Stimulated activated CD8-positive, alpha-beta memory T cell treated with anti-CD3 and anti-CD28 coated beads, Interleukin-7, amount 100 ng/mL, for 24 hours (primary cell): ENCODE results near the gene SNX32.
"Not testable (repeated sequence)": the region's sequence is repeated elsewhere in the genome, so short reads cannot be mapped to it uniquely, and the experiment has no call there.

Source experiments
- DNase-seq: peaks from one replicate; pipeline ENCODE4 v3.0.0-alpha.2; 2020; ENCODE audit warnings: low read depth

SNX32 gene

GRCh38 chr11:65829459-65829858 is 4.3 kb upstream of the SNX32 start:
- DNase-seq: no peak

- not testable (repeated sequence) for DNase-seq
Measured at GRCh38 chr11:65832231-65832630, 1.5 kb upstream of the SNX32 start.

GRCh38 chr11:65834202-65834601 is 439 bp downstream of the SNX32 start:
- no peak for DNase-seq

- DNase-seq: no peak
Measured at GRCh38 chr11:65842144-65842543, 8.4 kb downstream of the SNX32 start.

GRCh38 chr11:65843811-65844210 is 10.0 kb downstream of the SNX32 start:
- no peak for DNase-seq

GRCh38 chr11:65844231-65844872 is 10.6 kb downstream of the SNX32 start:
- no peak for DNase-seq

- no peak for DNase-seq
Measured at GRCh38 chr11:65847746-65848145, 14.0 kb downstream of the SNX32 start.

- not testable (repeated sequence) for DNase-seq
Measured at GRCh38 chr11:65848693-65849092, 14.9 kb downstream of the SNX32 start.

- DNase-seq: no peak
Measured at GRCh38 chr11:65849366-65849765, 15.6 kb downstream of the SNX32 start.

GRCh38 chr11:65849771-65850216 is 16.0 kb downstream of the SNX32 start:
- DNase-seq: no peak

- DNase-seq: no peak
Measured at GRCh38 chr11:65850217-65851082, 16.7 kb downstream of the SNX32 start.

- no peak for DNase-seq
Measured at GRCh38 chr11:65851083-65851579, 17.4 kb downstream of the SNX32 start.

- DNase-seq: no peak
Measured at GRCh38 chr11:65851811-65852507, 18.2 kb downstream of the SNX32 start.

- no peak for DNase-seq
Measured at GRCh38 chr11:65852508-65853245, 18.9 kb downstream of the SNX32 start.

- DNase-seq: no peak
Measured at GRCh38 chr11:65853246-65853979, 19.6 kb downstream of the SNX32 start.

- DNase-seq: no peak
Measured at GRCh38 chr11:65854161-65854592, 20.4 kb downstream of the SNX32 start.

- DNase-seq: no peak
Measured at GRCh38 chr11:65854852-65855837, 21.4 kb downstream of the SNX32 start.

- no peak for DNase-seq
Measured at GRCh38 chr11:65855927-65856363, 22.2 kb downstream of the SNX32 start.

GRCh38 chr11:65856689-65857499 is 23.1 kb downstream of the SNX32 start:
- DNase-seq: peak; percentile 70
